Left cardiac atrium (tissue), 4 donors: ENCODE measurements around the gene IPCEF1. TPM values are rescaled to one million over a fixed set of nuclear protein-coding genes. Genes with fewer than 3 reads are reported as not detected.
A peak's percentile ranks its signal among the peaks of the same experiment; 100 is the strongest.

Experiments used
- ATAC-seq, 2 donors: fragments of 200-7000 bp; cut with Tn5 transposase; one replicate each; pipeline ENCODE4 v1.9.1; 2020; ENCODE audit warnings: mild to moderate bottlenecking in 2 of 2, moderate library complexity in 2 of 2
- DNase-seq: peaks from one replicate; pipeline ENCODE4 v3.0.0-alpha.2; 2020
- intact Hi-C, 2 donors: fragments of 100-400 bp; cut with DNase I; formaldehyde crosslinking; loops; one replicate each; pipeline versions ENCODE4 v1.14.1 to v1.15.1; 2022 to 2023
- total RNA-seq, 2 donors: library from RNA; stranded (reverse); fragmentation: NEBNext Ultra II Directional; extraction: Animal tissue kit (Norgen Biotek cat#: 25700); gene quantifications; one replicate each; pipeline ENCODE4 v1.2.1, GENCODE V29; 2021
- donor health status: DM: no; HTN: yes; CAD: no.
- donor health status: DM: no; HTN: yes; CAD: no; lungs with severe emphysema.
- donor health status: DM: yes; HTN: yes; CAD: no.
- donor health status: Dilated cardiomyopathy.

IPCEF1 gene
- total RNA-seq, 2 donors from 2014 or later: 0.99 to 1.2 TPM

GRCh38 chr6:154378518-154378917 lies 21.9 kb upstream of the IPCEF1 start:
- ATAC-seq (no peak), DNase-seq (no peak)
- intact Hi-C loops: no loop called here

DNA sequence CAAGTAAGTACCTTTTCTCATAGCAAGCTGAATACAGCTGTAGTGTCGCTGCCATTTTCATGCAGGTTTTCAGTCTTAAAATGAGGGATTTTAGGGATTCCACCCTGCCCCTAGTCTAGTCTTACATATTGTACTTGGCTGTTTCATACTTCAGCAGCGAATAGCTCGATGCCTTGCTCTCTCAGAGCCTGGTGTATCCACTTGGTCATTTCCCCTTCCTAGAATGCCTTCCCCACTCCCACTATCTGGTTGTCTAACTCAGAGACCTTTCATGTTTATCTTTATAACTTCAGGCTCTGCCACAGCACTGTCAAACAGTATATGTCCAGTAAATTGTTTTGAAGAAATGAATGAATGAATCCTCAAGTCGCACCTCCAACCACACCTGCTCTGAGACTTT lies 21.1 kb upstream of the IPCEF1 start:
- ATAC-seq: no peak
- intact Hi-C loops: no loop called here
- DNase-seq: no peak

DNA sequence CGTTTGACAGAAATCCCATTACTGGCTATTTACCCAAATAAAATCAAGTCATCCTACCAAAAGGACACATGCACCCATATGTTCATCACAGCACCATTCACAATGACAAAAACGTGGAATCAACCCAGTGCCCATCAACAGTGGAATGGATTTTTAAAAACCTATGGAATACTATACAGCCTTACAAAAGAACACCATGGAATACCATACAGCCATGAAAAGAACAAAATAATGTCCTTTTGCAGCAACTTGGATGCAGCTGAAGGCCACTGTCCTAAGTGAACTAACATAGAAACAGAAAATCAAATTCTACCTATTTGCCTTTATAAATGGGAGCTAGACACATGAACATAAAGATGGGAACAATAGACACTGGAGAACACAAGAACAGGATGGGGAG lies 17.4 kb upstream of the IPCEF1 start:
- DNase-seq (no peak), ATAC-seq (no peak)
- intact Hi-C loops: loop anchor here in 1 of 2 donors (5.0 kb wide), 1 partner anchor 217 kb away; no protein-coding TSS in a partner anchor

GRCh38 chr6:154371281-154371680 lies 14.7 kb upstream of the IPCEF1 start:
- no peak for ATAC-seq
- no peak for DNase-seq
- intact Hi-C loops: loop anchor here in 1 of 2 donors (5.0 kb wide), 1 partner anchor 214 kb away; no protein-coding TSS in a partner anchor

- ATAC-seq (peak in 1 of 2 donors; percentile 45), DNase-seq (no peak)
- intact Hi-C loops: loop anchor here in 1 of 2 donors (5.0 kb wide), 1 partner anchor 213 kb away; no protein-coding TSS in a partner anchor
These were observed 13.9 kb upstream of the IPCEF1 start for GRCh38 chr6:154370545-154370944.

DNA sequence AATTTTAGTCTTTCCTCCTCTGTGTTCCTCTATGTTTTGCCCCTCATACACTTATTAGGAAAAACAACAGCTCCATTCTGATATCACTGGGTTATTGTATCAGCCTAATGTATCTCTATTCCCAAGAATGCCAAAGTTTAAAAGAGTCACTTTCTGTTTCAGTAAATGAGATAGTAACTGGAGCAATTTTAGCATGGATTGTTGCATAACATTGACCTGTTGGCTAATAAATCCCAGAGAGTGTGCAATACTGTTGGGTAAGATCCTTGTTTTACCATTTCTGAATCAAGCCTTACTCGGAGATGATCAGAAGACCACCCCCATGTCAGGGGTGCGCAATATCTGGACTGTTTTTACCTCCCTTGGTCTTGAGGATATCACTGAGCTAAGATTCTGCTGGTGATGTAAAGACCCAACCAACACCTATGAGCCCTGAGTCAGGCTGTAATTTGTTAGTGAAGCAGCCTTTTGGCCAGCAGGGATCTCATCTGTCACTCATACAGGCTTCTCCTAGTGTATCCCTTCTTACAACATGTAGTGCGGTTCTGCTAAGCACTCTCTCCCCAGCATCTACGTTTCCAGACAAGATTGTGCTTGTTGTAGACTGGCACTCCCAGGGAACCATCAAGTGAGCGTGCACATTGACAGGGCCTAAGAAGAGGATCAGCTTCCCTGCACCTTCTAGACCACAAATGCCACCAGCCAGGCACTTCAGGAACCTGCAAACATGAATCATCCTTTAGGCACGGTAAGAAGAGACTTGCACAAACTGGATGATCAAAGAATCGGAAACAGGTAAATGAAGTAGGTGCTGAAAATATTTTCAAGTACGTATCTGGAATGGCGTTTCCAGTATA lies 11.5 kb upstream of the IPCEF1 start:
- ATAC-seq (no peak), DNase-seq (no peak)
- intact Hi-C loops: no loop called here

DNA sequence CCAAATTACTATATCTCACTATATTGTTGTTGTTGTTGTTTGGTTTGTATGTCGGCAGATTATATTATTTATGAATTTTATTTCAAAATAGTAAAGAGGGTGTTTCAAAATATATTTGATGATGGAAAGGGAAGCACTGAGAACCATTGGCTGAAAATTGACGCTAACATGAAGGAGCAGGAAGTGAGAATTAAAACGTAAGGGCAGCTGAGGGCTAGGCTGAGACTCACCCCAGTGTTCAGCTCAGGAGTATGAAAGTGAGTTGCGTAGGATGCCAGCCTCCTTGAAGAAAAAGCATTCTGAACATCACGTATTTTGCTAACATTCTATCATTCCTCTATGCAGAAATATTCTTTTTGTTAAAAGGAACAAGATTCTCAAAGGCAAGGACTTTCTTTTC lies 10.7 kb upstream of the IPCEF1 start:
- ATAC-seq: no peak
- no peak for DNase-seq
- intact Hi-C loops: no loop called here

DNA sequence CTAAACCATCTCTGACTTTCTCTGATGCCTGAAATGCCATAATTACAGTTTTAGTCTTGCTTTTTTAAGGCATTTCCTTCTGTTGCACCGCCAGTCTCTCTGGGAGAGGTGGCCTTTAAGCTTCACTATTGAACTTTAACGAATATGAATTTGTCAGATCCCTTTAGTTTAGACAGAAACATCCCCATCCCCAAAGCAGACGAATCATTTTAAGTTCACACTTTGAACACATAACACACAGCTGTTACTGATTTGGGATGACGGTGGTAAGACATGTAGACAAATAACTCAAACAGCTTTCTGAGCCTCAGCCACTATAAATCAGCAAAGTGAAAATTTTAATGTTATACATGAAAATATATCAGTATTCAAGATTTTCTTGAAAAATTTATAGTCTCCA lies 7.2 kb upstream of the IPCEF1 start:
- no peak for DNase-seq
- no peak for ATAC-seq
- intact Hi-C loops: no loop called here

DNA sequence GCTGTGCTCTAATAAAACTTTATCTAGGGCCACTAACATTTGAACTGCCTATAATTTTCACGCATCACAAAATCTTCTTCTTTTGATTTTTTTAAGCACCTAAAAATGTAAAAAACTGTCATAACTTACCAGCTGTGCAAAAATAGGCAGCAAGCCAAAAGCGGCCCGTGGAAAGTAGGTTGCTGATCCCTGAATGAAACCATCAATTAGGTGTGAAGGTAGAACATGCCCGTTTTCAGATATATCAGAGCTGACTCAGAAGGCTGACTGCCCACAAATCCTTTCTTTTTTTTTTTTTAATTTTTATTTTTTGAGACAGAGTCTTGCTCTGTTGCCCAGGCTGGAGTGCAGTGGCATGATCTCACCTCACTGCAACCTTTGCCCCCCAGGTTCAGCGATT lies 4.9 kb upstream of the IPCEF1 start:
- intact Hi-C loops: no loop called here
- DNase-seq: no peak
- no peak for ATAC-seq

DNA sequence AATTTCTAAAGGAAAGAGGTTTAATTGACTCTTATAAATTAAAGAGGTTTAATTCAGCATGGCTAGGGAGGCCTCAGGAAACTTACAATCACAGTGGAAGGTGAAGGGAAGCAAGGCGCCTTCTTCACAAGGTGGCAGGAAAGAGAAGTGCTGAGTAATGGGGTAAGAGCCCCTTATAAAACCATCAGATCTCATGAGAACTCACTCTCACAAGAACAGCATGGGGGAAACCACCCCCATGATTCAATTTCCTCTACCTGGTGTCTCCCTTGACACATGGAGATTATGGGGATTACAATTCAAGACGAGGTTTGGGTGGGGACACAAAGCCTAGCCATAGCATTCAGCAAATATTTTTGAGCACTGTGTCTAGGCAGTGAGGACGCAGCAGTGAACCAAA lies 3.9 kb upstream of the IPCEF1 start:
- intact Hi-C loops: no loop called here
- DNase-seq (no peak), ATAC-seq (no peak)

GRCh38 chr6:154359679-154360078 lies 3.1 kb upstream of the IPCEF1 start:
- no peak for DNase-seq
- ATAC-seq: no peak
- intact Hi-C loops: no loop called here

GRCh38 chr6:154359161-154359574 lies 2.6 kb upstream of the IPCEF1 start:
- intact Hi-C loops: no loop called here
- ATAC-seq (peak; percentile 38 to 62), DNase-seq (no peak)

DNA sequence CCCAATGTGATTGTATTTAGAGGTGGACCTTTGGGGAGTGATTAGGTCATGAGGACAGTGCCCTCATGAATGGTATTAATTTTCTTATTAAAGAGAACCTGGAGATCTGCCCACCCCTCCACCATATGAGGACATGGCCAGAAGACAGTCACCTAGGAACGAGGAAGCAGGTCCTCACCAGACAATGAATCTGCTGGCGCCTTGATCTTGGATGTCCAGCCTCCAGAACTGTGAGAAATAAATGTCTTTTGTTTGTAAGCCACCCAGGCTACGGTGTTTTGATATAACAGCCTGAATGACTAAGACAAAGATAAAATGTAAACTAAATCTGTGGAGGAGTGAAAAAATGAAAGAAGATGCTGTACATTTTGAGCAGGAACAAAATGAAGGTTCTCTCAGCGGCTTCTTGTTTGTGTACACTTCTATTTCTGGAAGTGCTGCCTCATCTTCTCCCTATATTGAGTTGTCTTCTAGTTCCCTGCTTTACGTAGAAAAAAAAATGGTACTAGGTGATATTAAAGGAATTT lies 1.5 kb upstream of the IPCEF1 start:
- DNase-seq: no peak
- intact Hi-C loops: no loop called here
- no peak for ATAC-seq

DNA sequence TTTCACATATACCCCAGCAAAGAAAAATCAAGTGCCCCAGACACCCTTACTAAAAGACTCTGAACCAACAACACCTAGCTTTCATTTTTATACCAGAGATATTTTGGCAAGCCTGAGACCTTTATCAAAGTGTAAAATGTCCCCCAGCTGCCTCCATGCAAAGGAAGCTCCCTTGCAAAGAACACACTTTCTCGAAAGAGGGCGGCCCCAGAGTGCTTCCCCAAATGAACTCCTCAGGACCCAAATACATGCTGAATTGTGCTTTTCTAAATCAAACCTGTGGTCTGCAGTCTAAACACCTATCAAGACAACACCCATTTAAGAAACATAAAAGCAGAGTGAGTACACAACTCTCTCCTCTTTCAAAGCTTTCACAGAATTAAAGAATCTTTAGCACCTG lies 490 bp downstream of the IPCEF1 start:
- ATAC-seq (no peak), DNase-seq (no peak)
- intact Hi-C loops: no loop called here

DNA sequence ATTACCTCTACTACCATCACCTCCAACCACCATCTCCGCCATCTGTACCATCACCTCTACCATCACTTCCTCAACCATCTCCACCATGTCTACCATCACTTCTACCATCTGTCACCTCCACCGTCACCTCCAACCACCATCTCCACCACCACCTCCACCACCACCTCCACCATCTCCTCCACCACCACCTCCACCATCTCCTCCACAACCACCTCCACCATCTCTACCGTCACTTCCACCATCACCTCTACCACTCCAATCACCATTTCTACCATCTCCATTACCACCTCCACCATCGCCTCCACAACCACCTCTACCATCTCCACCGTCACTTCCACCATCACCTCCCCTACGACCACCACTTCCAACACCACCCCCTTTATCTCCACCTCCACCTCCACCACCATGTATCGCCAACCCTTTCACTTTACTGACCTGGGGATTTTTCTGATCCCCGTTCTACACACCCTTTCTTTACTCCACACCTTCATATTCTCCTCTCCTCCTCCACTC lies 2.3 kb downstream of the IPCEF1 start:
- intact Hi-C loops: no loop called here
- no peak for ATAC-seq
- no peak for DNase-seq

- intact Hi-C loops: no loop called here
- ATAC-seq: no peak
- no peak for DNase-seq
These were observed 3.0 kb downstream of the IPCEF1 start for GRCh38 chr6:154353626-154354025.

DNA sequence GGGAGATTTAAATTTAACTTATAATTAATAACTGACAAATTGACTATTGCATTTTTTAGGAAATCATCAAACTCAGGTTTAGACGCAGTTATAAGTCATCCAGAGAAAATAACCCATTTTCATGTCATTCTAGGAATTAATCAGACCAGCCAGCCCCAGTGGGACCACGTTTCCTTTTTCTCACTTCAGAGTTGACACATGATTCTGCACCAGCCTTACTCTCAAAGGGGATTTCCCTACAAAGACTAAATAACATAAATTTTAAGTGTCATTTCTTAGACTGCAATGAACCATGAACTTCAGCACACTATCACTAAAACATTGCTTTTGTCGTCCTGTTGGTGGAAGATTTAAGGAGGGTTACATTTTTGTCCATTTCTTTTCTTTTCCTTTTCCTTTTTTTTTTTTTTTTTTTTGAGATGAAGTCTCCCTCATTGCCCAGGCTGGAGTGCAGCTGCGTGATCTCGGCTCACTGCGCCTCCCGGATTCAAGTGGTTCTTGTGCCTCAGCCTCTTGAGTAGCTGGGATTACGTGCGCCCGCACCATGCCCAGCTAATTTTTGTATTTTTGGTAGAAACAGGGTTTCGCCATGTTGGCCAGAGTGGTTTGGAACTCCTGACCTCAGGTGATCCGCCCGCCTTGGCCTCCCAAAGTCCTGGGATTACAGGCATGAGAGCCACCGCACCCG lies 3.6 kb downstream of the IPCEF1 start:
- intact Hi-C loops: no loop called here
- no peak for ATAC-seq
- DNase-seq: no peak

DNA sequence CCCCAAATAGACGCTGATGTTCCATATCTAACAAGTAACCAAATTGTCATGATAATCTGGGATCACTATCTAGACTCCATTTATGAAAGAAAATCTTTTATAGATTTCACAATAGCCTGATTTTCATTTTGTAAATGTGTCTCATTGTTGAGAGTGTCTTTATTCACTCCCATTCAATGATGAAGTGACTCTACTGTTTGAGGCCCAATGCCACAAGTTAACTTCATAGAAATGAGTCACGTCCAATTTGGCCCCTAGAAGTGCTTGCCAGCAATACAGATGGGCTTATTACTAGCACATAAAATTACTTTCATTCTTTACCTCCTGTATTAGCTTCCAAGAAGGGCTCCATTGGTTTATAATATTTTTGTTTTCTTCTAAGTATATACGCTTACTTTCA lies 6.3 kb downstream of the IPCEF1 start:
- ATAC-seq (no peak), DNase-seq (no peak)
- intact Hi-C loops: no loop called here

- ATAC-seq (no peak), DNase-seq (no peak)
- intact Hi-C loops: no loop called here
These were observed 8.6 kb downstream of the IPCEF1 start for GRCh38 chr6:154347981-154348380.

GRCh38 chr6:154345811-154346210 lies 10.8 kb downstream of the IPCEF1 start:
- DNase-seq (no peak), ATAC-seq (no peak)
- intact Hi-C loops: no loop called here
